Measurements from ENCODE around the gene ASB8.
"Not testable (repeated sequence)": the region's sequence is repeated elsewhere in the genome, so short reads cannot be mapped to it uniquely, and the experiment has no call there.

Gene ASB8

GRCh38 chr12:48182631-48183030 lies 25.3 kb upstream of the ASB8 start:
- no peak for DNase-seq (ENCODE audit: low read depth)

- DNase-seq (ENCODE audit: low read depth): no peak
Observed at GRCh38 chr12:48180857-48181495, 23.7 kb upstream of the ASB8 start.

- DNase-seq (ENCODE audit: low read depth): no peak
Observed at GRCh38 chr12:48180424-48180823, 23.1 kb upstream of the ASB8 start.

GRCh38 chr12:48179466-48179865 lies 22.2 kb upstream of the ASB8 start:
- no peak for DNase-seq (ENCODE audit: low read depth)

- DNase-seq (ENCODE audit: low read depth): no peak
Observed at GRCh38 chr12:48177982-48178381, 20.7 kb upstream of the ASB8 start.

- no peak for DNase-seq (ENCODE audit: low read depth)
Observed at GRCh38 chr12:48176417-48176751, 19.1 kb upstream of the ASB8 start.

- DNase-seq (ENCODE audit: low read depth): no peak
Observed at GRCh38 chr12:48175613-48176416, 18.5 kb upstream of the ASB8 start.

GRCh38 chr12:48169011-48169410 lies 11.7 kb upstream of the ASB8 start:
- no peak for DNase-seq (ENCODE audit: low read depth)

GRCh38 chr12:48165089-48165981 lies 8.0 kb upstream of the ASB8 start:
- DNase-seq (ENCODE audit: low read depth): no peak

GRCh38 chr12:48164451-48164850 lies 7.1 kb upstream of the ASB8 start:
- no peak for DNase-seq (ENCODE audit: low read depth)

- DNase-seq (ENCODE audit: low read depth): no peak
Observed at GRCh38 chr12:48163150-48163747, 5.9 kb upstream of the ASB8 start.

- no peak for DNase-seq (ENCODE audit: low read depth)
Observed at GRCh38 chr12:48160807-48161206, 3.5 kb upstream of the ASB8 start.

- DNase-seq (ENCODE audit: low read depth): no peak
Observed at GRCh38 chr12:48160046-48160445, 2.7 kb upstream of the ASB8 start.

GRCh38 chr12:48157889-48158370 lies 615 bp upstream of the ASB8 start:
- DNase-seq (ENCODE audit: low read depth): no peak

GRCh38 chr12:48156652-48157017 lies 680 bp downstream of the ASB8 start:
- DNase-seq (ENCODE audit: low read depth): no peak

- not testable (repeated sequence) for DNase-seq (ENCODE audit: low read depth)
Observed at GRCh38 chr12:48155786-48156185, 1.5 kb downstream of the ASB8 start.

GRCh38 chr12:48151103-48151771 lies 6.1 kb downstream of the ASB8 start:
- no peak for DNase-seq (ENCODE audit: low read depth)

GRCh38 chr12:48145981-48146380 lies 11.3 kb downstream of the ASB8 start:
- DNase-seq (ENCODE audit: low read depth): no peak

GRCh38 chr12:48143898-48144297 lies 13.4 kb downstream of the ASB8 start:
- no peak for DNase-seq (ENCODE audit: low read depth)

GRCh38 chr12:48142818-48143674 lies 14.3 kb downstream of the ASB8 start:
- DNase-seq (ENCODE audit: low read depth): no peak

GRCh38 chr12:48135027-48135426 lies 22.3 kb downstream of the ASB8 start:
- DNase-seq (ENCODE audit: low read depth): no peak

Data from stromal cell of bone marrow (primary cell).